ENCODE data around the gene ALPI.
"Not testable (repeated sequence)": the region's sequence is repeated elsewhere in the genome, so short reads cannot be mapped to it uniquely, and the experiment has no call there.

ALPI gene

GRCh38 chr2:232449964-232450363, 6.0 kb upstream of the ALPI start:
- Histone ChIP-seq H2BK5ac (ENCODE audit: low read length) (no peak overlapping the region), H3K27ac (ENCODE audit: low read depth, low read length) (no peak overlapping the region), H4K5ac (ENCODE audit: low read length) (no peak overlapping the region), H3K4me3 (ENCODE audit: low read length) (no peak overlapping the region), H3K79me1 (ENCODE audit: low read length) (no peaks in the 10 kb centered on the region), H3K18ac (ENCODE audit: low read length) (no peak overlapping the region), H3K23ac (ENCODE audit: low read length) (no peak overlapping the region), H3K4me2 (ENCODE audit: low read length) (no peak overlapping the region), H3K56ac (ENCODE audit: low read length) (no peak overlapping the region), H3K27me3 (ENCODE audit: insufficient read depth, low read length, poor library complexity) (no peaks in the 10 kb centered on the region), H2BK15ac (replicated peaks; ENCODE audit: low read depth) (no peak overlapping the region), H3K4me1 (ENCODE audit: control insufficient read depth, low read depth, low read length) (no peaks in the 10 kb centered on the region), H2AK5ac (ENCODE audit: low read length) (no peak overlapping the region), H4K8ac (ENCODE audit: low read depth, low read length) (no peak overlapping the region), H3K36me3 (ENCODE audit: control insufficient read depth, insufficient read depth, low read length) (no peaks in the 10 kb centered on the region), H3K4ac (ENCODE audit: low read depth, low read length) (no peak overlapping the region), H2BK120ac (ENCODE audit: low read depth, low read length) (no peak overlapping the region), H3K79me2 (ENCODE audit: control insufficient read depth, insufficient read depth, low read length) (no peaks in the 10 kb centered on the region), H3K9ac (ENCODE audit: low read length) (no peak overlapping the region)
- no CpG with 5 or more reads among the region's 12 CpGs for WGBS (ENCODE audit: extremely low coverage, insufficient coverage, low lambda C conversion rate)
- no peak for DNase-seq

- not testable (repeated sequence) for H2BK5ac ChIP-seq (ENCODE audit: low read length); H3K18ac ChIP-seq (ENCODE audit: low read length); H3K4me2 ChIP-seq (ENCODE audit: low read length); H3K4me3 ChIP-seq (ENCODE audit: low read length); H3K56ac ChIP-seq (ENCODE audit: low read length); H3K4ac ChIP-seq (ENCODE audit: low read depth, low read length); H2BK120ac ChIP-seq (ENCODE audit: low read depth, low read length); H3K79me1 ChIP-seq (ENCODE audit: low read length); H4K5ac ChIP-seq (ENCODE audit: low read length); H3K27ac ChIP-seq (ENCODE audit: low read depth, low read length); H2AK5ac ChIP-seq (ENCODE audit: low read length); H2BK15ac ChIP-seq (replicated peaks; ENCODE audit: low read depth); H3K23ac ChIP-seq (ENCODE audit: low read length); DNase-seq; H4K8ac ChIP-seq (ENCODE audit: low read depth, low read length); H3K79me2 ChIP-seq (ENCODE audit: control insufficient read depth, insufficient read depth, low read length); H3K4me1 ChIP-seq (ENCODE audit: control insufficient read depth, low read depth, low read length); H3K27me3 ChIP-seq (ENCODE audit: insufficient read depth, low read length, poor library complexity); H3K9ac ChIP-seq (ENCODE audit: low read length); H3K36me3 ChIP-seq (ENCODE audit: control insufficient read depth, insufficient read depth, low read length)
- WGBS (ENCODE audit: extremely low coverage, insufficient coverage, low lambda C conversion rate) = no CpG with 5 or more reads among the region's 3 CpGs
Measured at GRCh38 chr2:232451645-232452044, 4.3 kb upstream of the ALPI start.

- Histone ChIP-seq H3K79me2 (ENCODE audit: control insufficient read depth, insufficient read depth, low read length) (no peaks in the 10 kb centered on the region), H3K27me3 (ENCODE audit: insufficient read depth, low read length, poor library complexity) (no peaks in the 10 kb centered on the region), H3K4me2 (ENCODE audit: low read length) (no peak overlapping the region), H3K27ac (ENCODE audit: low read depth, low read length) (no peak overlapping the region), H2BK15ac (replicated peaks; ENCODE audit: low read depth) (no peak overlapping the region), H3K23ac (ENCODE audit: low read length) (no peak overlapping the region), H2AK5ac (ENCODE audit: low read length) (no peak overlapping the region), H3K4me3 (ENCODE audit: low read length) (no peak overlapping the region), H3K4ac (ENCODE audit: low read depth, low read length) (no peak overlapping the region), H3K4me1 (ENCODE audit: control insufficient read depth, low read depth, low read length) (no peaks in the 10 kb centered on the region), H3K18ac (ENCODE audit: low read length) (no peak overlapping the region), H2BK120ac (ENCODE audit: low read depth, low read length) (no peak overlapping the region), H3K9ac (ENCODE audit: low read length) (no peak overlapping the region), H2BK5ac (ENCODE audit: low read length) (no peak overlapping the region), H4K5ac (ENCODE audit: low read length) (no peak overlapping the region), H3K56ac (ENCODE audit: low read length) (no peak overlapping the region), H3K36me3 (ENCODE audit: control insufficient read depth, insufficient read depth, low read length) (no peaks in the 10 kb centered on the region), H3K79me1 (ENCODE audit: low read length) (no peaks in the 10 kb centered on the region), H4K8ac (ENCODE audit: low read depth, low read length) (no peak overlapping the region)
- WGBS (ENCODE audit: extremely low coverage, insufficient coverage, low lambda C conversion rate) = no CpG with 5 or more reads among the region's 9 CpGs
- DNase-seq = no peak
Measured at GRCh38 chr2:232454630-232455029, 1.3 kb upstream of the ALPI start.

- WGBS (ENCODE audit: extremely low coverage, insufficient coverage, low lambda C conversion rate) = no CpG with 5 or more reads among the region's 27 CpGs
- H3K27ac ChIP-seq (ENCODE audit: low read depth, low read length) = no peak overlapping the region
- DNase-seq = no peak
- H4K8ac ChIP-seq (ENCODE audit: low read depth, low read length) = no peak overlapping the region
- no peaks in the 10 kb centered on the region for H3K4me1 ChIP-seq (ENCODE audit: control insufficient read depth, low read depth, low read length)
- no peak overlapping the region for H3K9ac ChIP-seq (ENCODE audit: low read length)
- no peak overlapping the region for H2BK5ac ChIP-seq (ENCODE audit: low read length)
- no peak overlapping the region for H3K4me3 ChIP-seq (ENCODE audit: low read length)
- no peaks in the 10 kb centered on the region for H3K79me2 ChIP-seq (ENCODE audit: control insufficient read depth, insufficient read depth, low read length)
- H3K4me2 ChIP-seq (ENCODE audit: low read length) = no peak overlapping the region
- H2AK5ac ChIP-seq (ENCODE audit: low read length) = no peak overlapping the region
- H2BK15ac ChIP-seq (replicated peaks; ENCODE audit: low read depth) = no peak overlapping the region
- no peak overlapping the region for H4K5ac ChIP-seq (ENCODE audit: low read length)
- no peak overlapping the region for H3K23ac ChIP-seq (ENCODE audit: low read length)
- H3K56ac ChIP-seq (ENCODE audit: low read length) = no peak overlapping the region
- no peaks in the 10 kb centered on the region for H3K79me1 ChIP-seq (ENCODE audit: low read length)
- no peak overlapping the region for H3K4ac ChIP-seq (ENCODE audit: low read depth, low read length)
- no peaks in the 10 kb centered on the region for H3K36me3 ChIP-seq (ENCODE audit: control insufficient read depth, insufficient read depth, low read length)
- no peak overlapping the region for H2BK120ac ChIP-seq (ENCODE audit: low read depth, low read length)
- H3K18ac ChIP-seq (ENCODE audit: low read length) = no peak overlapping the region
- no peaks in the 10 kb centered on the region for H3K27me3 ChIP-seq (ENCODE audit: insufficient read depth, low read length, poor library complexity)
Measured at GRCh38 chr2:232456296-232457120, 555 bp downstream of the ALPI start.

GRCh38 chr2:232457121-232458011, 1.4 kb downstream of the ALPI start:
- Histone ChIP-seq H3K27me3 (ENCODE audit: insufficient read depth, low read length, poor library complexity) (no peaks in the 10 kb centered on the region), H3K27ac (ENCODE audit: low read depth, low read length) (no peak overlapping the region), H2BK120ac (ENCODE audit: low read depth, low read length) (no peak overlapping the region), H3K79me1 (ENCODE audit: low read length) (no peaks in the 10 kb centered on the region), H2AK5ac (ENCODE audit: low read length) (no peak overlapping the region), H4K8ac (ENCODE audit: low read depth, low read length) (no peak overlapping the region), H2BK15ac (replicated peaks; ENCODE audit: low read depth) (no peak overlapping the region), H3K4me2 (ENCODE audit: low read length) (no peak overlapping the region), H3K4ac (ENCODE audit: low read depth, low read length) (no peak overlapping the region), H2BK5ac (ENCODE audit: low read length) (no peak overlapping the region), H4K5ac (ENCODE audit: low read length) (no peak overlapping the region), H3K4me3 (ENCODE audit: low read length) (no peak overlapping the region), H3K23ac (ENCODE audit: low read length) (no peak overlapping the region), H3K36me3 (ENCODE audit: control insufficient read depth, insufficient read depth, low read length) (no peaks in the 10 kb centered on the region), H3K4me1 (ENCODE audit: control insufficient read depth, low read depth, low read length) (no peaks in the 10 kb centered on the region), H3K79me2 (ENCODE audit: control insufficient read depth, insufficient read depth, low read length) (no peaks in the 10 kb centered on the region), H3K18ac (ENCODE audit: low read length) (no peak overlapping the region), H3K56ac (ENCODE audit: low read length) (no peak overlapping the region), H3K9ac (ENCODE audit: low read length) (no peak overlapping the region)
- no peak for DNase-seq
- no CpG with 5 or more reads among the region's 21 CpGs for WGBS (ENCODE audit: extremely low coverage, insufficient coverage, low lambda C conversion rate)

All from mesendoderm (in vitro differentiated cells).